Neural cell (in vitro differentiated cells): ENCODE data around the gene ADSS2.

ENCODE experiments used
- EP300 ChIP-seq: fragments of 450-650 bp; conservative IDR thresholded peaks from 2 replicates; pipeline ENCODE4 v1.6.1; 2014; ENCODE audit warnings: antibody characterized with exemption, mild to moderate bottlenecking, moderate library complexity; ENCODE audit not compliant: poor library complexity, severe bottlenecking
- TF ChIP-seq, protein P1 (sequence below): fragments of 450-650 bp; IDR thresholded peaks from 2 replicates; pipeline ENCODE4 v1.5.1; 2014; ENCODE audit warnings: antibody characterized with exemption, mild to moderate bottlenecking, moderate library complexity; ENCODE audit not compliant: poor library complexity, severe bottlenecking

- TF ChIP-seq, protein P1, sequence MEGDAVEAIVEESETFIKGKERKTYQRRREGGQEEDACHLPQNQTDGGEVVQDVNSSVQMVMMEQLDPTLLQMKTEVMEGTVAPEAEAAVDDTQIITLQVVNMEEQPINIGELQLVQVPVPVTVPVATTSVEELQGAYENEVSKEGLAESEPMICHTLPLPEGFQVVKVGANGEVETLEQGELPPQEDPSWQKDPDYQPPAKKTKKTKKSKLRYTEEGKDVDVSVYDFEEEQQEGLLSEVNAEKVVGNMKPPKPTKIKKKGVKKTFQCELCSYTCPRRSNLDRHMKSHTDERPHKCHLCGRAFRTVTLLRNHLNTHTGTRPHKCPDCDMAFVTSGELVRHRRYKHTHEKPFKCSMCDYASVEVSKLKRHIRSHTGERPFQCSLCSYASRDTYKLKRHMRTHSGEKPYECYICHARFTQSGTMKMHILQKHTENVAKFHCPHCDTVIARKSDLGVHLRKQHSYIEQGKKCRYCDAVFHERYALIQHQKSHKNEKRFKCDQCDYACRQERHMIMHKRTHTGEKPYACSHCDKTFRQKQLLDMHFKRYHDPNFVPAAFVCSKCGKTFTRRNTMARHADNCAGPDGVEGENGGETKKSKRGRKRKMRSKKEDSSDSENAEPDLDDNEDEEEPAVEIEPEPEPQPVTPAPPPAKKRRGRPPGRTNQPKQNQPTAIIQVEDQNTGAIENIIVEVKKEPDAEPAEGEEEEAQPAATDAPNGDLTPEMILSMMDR = no peak
- TF ChIP-seq EP300 = no peak
Measured at GRCh38 chr1:244362476-244362875, 89.2 kb downstream of the ADSS2 start.
